Measurements from ENCODE around the gene CCDC82.

DNA sequence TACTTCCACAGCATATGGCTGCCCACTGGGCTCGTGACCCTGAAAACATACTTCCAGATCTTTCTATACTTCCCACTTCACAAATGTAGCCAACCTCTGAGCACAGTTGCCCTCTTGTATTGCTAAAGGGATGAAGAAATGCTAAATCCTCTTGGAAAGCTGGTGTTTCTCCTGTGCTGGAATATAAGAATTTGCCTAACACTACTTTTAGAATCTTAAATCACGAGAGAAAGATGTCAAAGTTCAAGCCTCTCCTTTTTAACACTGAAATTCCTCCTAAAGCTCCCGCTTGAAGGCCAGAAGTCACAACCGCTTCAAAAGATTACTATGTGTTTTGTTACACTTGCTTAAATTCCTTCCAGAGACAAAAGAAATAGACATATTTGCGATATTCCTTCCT, 68.6 kb downstream of the CCDC82 start:
- no peak for TF ChIP-seq POLR2AphosphoS5 (IDR thresholded peaks at IDR 0.05)
- TF ChIP-seq, protein P1, sequence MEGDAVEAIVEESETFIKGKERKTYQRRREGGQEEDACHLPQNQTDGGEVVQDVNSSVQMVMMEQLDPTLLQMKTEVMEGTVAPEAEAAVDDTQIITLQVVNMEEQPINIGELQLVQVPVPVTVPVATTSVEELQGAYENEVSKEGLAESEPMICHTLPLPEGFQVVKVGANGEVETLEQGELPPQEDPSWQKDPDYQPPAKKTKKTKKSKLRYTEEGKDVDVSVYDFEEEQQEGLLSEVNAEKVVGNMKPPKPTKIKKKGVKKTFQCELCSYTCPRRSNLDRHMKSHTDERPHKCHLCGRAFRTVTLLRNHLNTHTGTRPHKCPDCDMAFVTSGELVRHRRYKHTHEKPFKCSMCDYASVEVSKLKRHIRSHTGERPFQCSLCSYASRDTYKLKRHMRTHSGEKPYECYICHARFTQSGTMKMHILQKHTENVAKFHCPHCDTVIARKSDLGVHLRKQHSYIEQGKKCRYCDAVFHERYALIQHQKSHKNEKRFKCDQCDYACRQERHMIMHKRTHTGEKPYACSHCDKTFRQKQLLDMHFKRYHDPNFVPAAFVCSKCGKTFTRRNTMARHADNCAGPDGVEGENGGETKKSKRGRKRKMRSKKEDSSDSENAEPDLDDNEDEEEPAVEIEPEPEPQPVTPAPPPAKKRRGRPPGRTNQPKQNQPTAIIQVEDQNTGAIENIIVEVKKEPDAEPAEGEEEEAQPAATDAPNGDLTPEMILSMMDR (IDR thresholded peaks at IDR 0.05): no peak
